Hepatocyte (in vitro differentiated cells): ENCODE results near the gene DMD. TPM values are rescaled to one million over a fixed set of nuclear protein-coding genes. Genes with fewer than 3 reads are reported as not detected.

Source experiments
- DNase-seq: peaks from one replicate; pipeline ENCODE4 v3.0.0-alpha.2; 2016; ENCODE audit warnings: low spot score
- H2AFZ ChIP-seq: fragments of 200-600 bp; sonication (generic); 2 replicates; pipeline ENCODE4 v1.6.0; 2016; ENCODE audit warnings: antibody characterized with exemption, mild to moderate bottlenecking
- H3K27ac ChIP-seq: fragments of 200-600 bp; sonication (generic); 2 replicates; pipeline ENCODE4 v1.5.1; 2016; ENCODE audit warnings: mild to moderate bottlenecking
- H3K27me3 ChIP-seq: fragments of 200-600 bp; sonication (generic); 2 replicates; pipeline ENCODE4 v1.6.1; 2016
- H3K36me3 ChIP-seq: fragments of 200-600 bp; sonication (generic); replicated peaks from 2 replicates; pipeline ENCODE4 v1.5.1; 2016; ENCODE audit warnings: low read depth; ENCODE audit not compliant: insufficient read depth
- H3K4me1 ChIP-seq: fragments of 200-600 bp; sonication (generic); 2 replicates; pipeline ENCODE4 v1.5.1; 2016; ENCODE audit warnings: mild to moderate bottlenecking, moderate library complexity; ENCODE audit not compliant: insufficient read depth
- H3K4me2 ChIP-seq: fragments of 200-600 bp; sonication (generic); 2 replicates; pipeline ENCODE4 v1.6.0; 2016
- H3K4me3 ChIP-seq: fragments of 200-600 bp; sonication (generic); 2 replicates; pipeline ENCODE4 v1.5.1; 2016; ENCODE audit warnings: mild to moderate bottlenecking
- H3K79me2 ChIP-seq: fragments of 200-600 bp; sonication (generic); 2 replicates; pipeline ENCODE4 v1.6.0; 2017; ENCODE audit warnings: mild to moderate bottlenecking
- H3K9me2 ChIP-seq: fragments of 200-600 bp; sonication (generic); replicated peaks from 2 replicates; pipeline ENCODE4 v1.6.0; 2017; ENCODE audit warnings: mild to moderate bottlenecking; ENCODE audit not compliant: insufficient read depth
- H3K9me3 ChIP-seq: fragments of 200-600 bp; sonication (generic); 2 replicates; pipeline ENCODE4 v1.5.1; 2016; ENCODE audit warnings: low read depth, mild to moderate bottlenecking
- H4K20me1 ChIP-seq: fragments of 200-600 bp; sonication (generic); 2 replicates; pipeline ENCODE4 v1.6.0; 2016; ENCODE audit warnings: mild to moderate bottlenecking; ENCODE audit not compliant: insufficient read depth, poor library complexity, severe bottlenecking
- CTCF ChIP-seq: fragments of 200-600 bp; sonication (generic); IDR thresholded peaks from 2 replicates; pipeline ENCODE4 v1.5.1; 2016; ENCODE audit warnings: antibody characterized with exemption, mild to moderate bottlenecking; ENCODE audit not compliant: poor library complexity
- EZH2 ChIP-seq: fragments of 200-600 bp; sonication (generic); IDR thresholded peaks from 2 replicates; pipeline ENCODE4 v1.6.1; 2016; ENCODE audit warnings: antibody characterized with exemption, mild to moderate bottlenecking, borderline replicate concordance
- EZH2phosphoT487 ChIP-seq: fragments of 200-600 bp; sonication (generic); IDR thresholded peaks from one replicate; pipeline ENCODE4 v1.6.1; 2018; ENCODE audit warnings: antibody characterized with exemption, mild to moderate bottlenecking, low read depth, moderate library complexity; ENCODE audit not compliant: unreplicated experiment, severe bottlenecking
- WGBS: methylation state at CpG from one replicate; pipeline ENCODE4 v1.1.6; 2016; ENCODE audit warnings: low lambda C conversion rate; ENCODE audit errors: missing lambda C conversion rate; 5-methylcytosine and 5-hydroxymethylcytosine counted together
- polyA plus RNA-seq: library from polyadenylated mRNA; unstranded; fragments of >200 nt; fragmentation: Nextera tagmentation; extraction: Ambion mirVana; gene quantifications from 2 replicates; pipeline ENCODE4 v1.2.1, GENCODE V29; 2016
- total RNA-seq: library from RNA; depleted of rRNA; stranded (reverse); fragments of >200 nt; gene quantifications from 2 replicates; pipeline ENCODE4 v1.2.3, GENCODE V29; 2014

Gene DMD
- total and polyA plus RNA-seq, 2 experiments from 2014 or later, result 14.2 to 27.8 TPM

GRCh38 chrX:32501606-32502005, 709.7 kb downstream of the DMD start:
- Histone ChIP-seq H2AFZ (no peak overlapping the region), H3K36me3 (no peaks in the 10 kb centered on the region), H3K4me3 (no peak overlapping the region), H4K20me1 (no peaks in the 10 kb centered on the region), H3K4me1 (no peaks in the 10 kb centered on the region), H3K4me2 (no peak overlapping the region), H3K27me3 (no peaks in the 10 kb centered on the region), H3K27ac (no peak overlapping the region), H3K9me2 (no peaks in the 10 kb centered on the region), H3K79me2 (no peaks in the 10 kb centered on the region), H3K9me3 (no peaks in the 10 kb centered on the region)
- DNase-seq, result no peak
- WGBS, result 71% methylated on average over 3 of the region's 3 CpGs
- TF ChIP-seq EZH2phosphoT487, result no peak
- no peak for TF ChIP-seq EZH2
- no peak for TF ChIP-seq CTCF

GRCh38 chrX:32496671-32497070, 714.7 kb downstream of the DMD start:
- H2AFZ ChIP-seq, result no peak overlapping the region
- H3K27me3 ChIP-seq, result no peaks in the 10 kb centered on the region
- no peaks in the 10 kb centered on the region for H3K4me1 ChIP-seq
- 93% methylated on average over 6 of the region's 6 CpGs for WGBS
- no peaks in the 10 kb centered on the region for H3K9me2 ChIP-seq
- no peak overlapping the region for H3K27ac ChIP-seq
- TF ChIP-seq EZH2 (no peak), CTCF (no peak), EZH2phosphoT487 (no peak)
- no peaks in the 10 kb centered on the region for H3K9me3 ChIP-seq
- H3K4me3 ChIP-seq, result no peak overlapping the region
- no peaks in the 10 kb centered on the region for H4K20me1 ChIP-seq
- no peaks in the 10 kb centered on the region for H3K79me2 ChIP-seq
- DNase-seq, result no peak
- no peak overlapping the region for H3K4me2 ChIP-seq
- H3K36me3 ChIP-seq, result no peaks in the 10 kb centered on the region

- H3K79me2 ChIP-seq, result no peaks in the 10 kb centered on the region
- H3K4me2 ChIP-seq, result no peak overlapping the region
- no peaks in the 10 kb centered on the region for H3K36me3 ChIP-seq
- no peaks in the 10 kb centered on the region for H4K20me1 ChIP-seq
- no peak overlapping the region for H2AFZ ChIP-seq
- H3K4me1 ChIP-seq, result no peaks in the 10 kb centered on the region
- H3K4me3 ChIP-seq, result no peak overlapping the region
- no peaks in the 10 kb centered on the region for H3K9me2 ChIP-seq
- no peak for TF ChIP-seq EZH2
- no peak for TF ChIP-seq EZH2phosphoT487
- no peak for TF ChIP-seq CTCF
- no peak overlapping the region for H3K27ac ChIP-seq
- no peaks in the 10 kb centered on the region for H3K9me3 ChIP-seq
- no peaks in the 10 kb centered on the region for H3K27me3 ChIP-seq
- no peak for DNase-seq
Measured at GRCh38 chrX:32495855-32496254, 715.5 kb downstream of the DMD start.

GRCh38 chrX:32489125-32489524, 722.2 kb downstream of the DMD start:
- Histone ChIP-seq H3K27me3 (no peaks in the 10 kb centered on the region), H4K20me1 (no peaks in the 10 kb centered on the region), H3K9me3 (no peaks in the 10 kb centered on the region), H3K4me2 (no peak overlapping the region), H3K36me3 (no peaks in the 10 kb centered on the region), H3K27ac (no peak overlapping the region), H2AFZ (no peak overlapping the region), H3K4me3 (no peak overlapping the region), H3K4me1 (no peaks in the 10 kb centered on the region), H3K9me2 (no peaks in the 10 kb centered on the region), H3K79me2 (no peaks in the 10 kb centered on the region)
- 85% methylated on average over 3 of the region's 3 CpGs for WGBS
- TF ChIP-seq EZH2phosphoT487 (no peak), CTCF (no peak), EZH2 (no peak)
- no peak for DNase-seq
